GM18868 (cell line): Measurements from ENCODE around the gene KRTAP2-3.
"Not testable (repeated sequence)": the region's sequence is repeated elsewhere in the genome, so short reads cannot be mapped to it uniquely, and the experiment has no call there.

Experiments
- ATAC-seq: cut with Tn5 transposase; IDR thresholded peaks from one replicate; pipeline ENCODE4 v1.9.1; 2021; ENCODE audit warnings: mild to moderate bottlenecking, moderate library complexity; ENCODE audit not compliant: unreplicated experiment

KRTAP2-3 gene

DNA sequence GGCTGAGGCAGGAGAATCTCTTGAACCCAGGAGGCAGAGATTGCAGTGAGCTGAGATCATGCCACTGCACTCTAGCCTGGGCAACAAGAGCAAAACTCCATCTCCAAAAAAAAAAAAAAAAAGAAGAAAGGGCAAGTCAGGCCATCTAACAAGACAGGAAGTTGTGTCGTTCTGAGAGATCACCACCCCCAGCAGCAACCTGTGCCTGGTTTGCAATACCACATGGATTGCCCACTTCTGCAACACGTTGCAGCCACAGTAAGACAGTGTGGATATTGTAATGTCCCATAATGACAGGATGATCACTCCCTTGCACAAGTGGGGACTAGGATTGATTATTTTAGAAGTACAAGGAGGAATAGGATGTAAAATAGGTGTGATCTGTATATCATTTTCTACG is 9.1 kb upstream of the KRTAP2-3 start:
- ATAC-seq: no peak

DNA sequence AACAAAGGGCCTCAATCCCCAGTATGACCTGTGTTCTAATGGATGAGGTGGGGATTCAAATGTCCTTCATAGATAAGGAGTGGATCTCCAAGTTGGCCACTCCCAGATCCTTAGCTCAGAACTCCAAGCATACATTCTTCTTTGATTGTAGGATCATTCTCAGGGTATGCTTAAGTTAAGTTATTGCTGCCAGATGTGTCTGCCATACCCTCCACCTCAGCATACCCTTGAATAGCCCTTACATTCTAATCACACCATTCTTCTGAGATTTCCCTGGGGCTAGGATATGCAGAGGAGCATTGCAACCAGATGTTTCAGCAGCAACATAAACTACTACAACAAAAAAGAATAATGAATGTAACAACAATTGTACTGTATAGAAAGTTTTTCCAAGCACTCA is 7.4 kb upstream of the KRTAP2-3 start:
- no peak for ATAC-seq

DNA sequence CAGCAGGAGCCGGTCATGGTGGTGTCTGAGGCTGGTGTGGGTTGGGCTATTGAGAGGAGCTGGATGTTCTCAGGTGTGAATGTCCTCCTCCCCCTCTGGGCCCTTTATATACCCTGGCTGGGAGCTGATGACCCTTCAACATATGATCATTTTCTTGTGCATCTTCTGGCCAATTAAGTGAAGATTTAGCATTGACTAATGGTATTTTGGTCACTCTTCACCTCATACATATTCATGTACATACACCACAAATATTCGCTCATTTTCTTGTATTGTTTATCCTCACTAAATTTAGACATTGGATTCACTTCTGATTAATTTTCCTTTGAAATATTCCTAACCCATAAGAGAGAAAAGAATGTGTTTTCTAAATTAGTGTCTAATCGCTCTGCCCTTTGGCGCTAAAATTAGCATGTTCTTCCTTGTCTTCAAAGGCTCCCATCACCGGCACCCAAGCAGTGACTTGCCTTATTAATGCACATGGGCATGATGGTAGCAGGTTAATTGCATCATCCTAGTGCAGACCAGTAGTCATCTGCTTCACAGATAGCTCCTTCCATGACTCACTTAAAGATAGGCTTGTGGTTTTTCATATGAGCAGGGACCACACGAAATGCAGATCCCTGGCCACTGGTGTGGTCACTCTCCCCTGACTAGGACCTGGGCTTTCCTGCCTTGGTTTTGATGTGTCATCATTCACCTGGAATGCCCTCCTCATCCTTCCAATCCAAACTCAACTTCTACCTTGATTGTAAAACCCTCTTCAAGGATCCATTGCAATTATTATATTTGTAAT is 6.1 kb upstream of the KRTAP2-3 start, which contains the start of gene KRTAP2-4:
Gene KRTAP2-4, minus strand, starts transcription at position 51 of the 796 bp plus-strand sequence. Its CDS starts 34 bp downstream, at position 17.
- ATAC-seq: no peak

DNA sequence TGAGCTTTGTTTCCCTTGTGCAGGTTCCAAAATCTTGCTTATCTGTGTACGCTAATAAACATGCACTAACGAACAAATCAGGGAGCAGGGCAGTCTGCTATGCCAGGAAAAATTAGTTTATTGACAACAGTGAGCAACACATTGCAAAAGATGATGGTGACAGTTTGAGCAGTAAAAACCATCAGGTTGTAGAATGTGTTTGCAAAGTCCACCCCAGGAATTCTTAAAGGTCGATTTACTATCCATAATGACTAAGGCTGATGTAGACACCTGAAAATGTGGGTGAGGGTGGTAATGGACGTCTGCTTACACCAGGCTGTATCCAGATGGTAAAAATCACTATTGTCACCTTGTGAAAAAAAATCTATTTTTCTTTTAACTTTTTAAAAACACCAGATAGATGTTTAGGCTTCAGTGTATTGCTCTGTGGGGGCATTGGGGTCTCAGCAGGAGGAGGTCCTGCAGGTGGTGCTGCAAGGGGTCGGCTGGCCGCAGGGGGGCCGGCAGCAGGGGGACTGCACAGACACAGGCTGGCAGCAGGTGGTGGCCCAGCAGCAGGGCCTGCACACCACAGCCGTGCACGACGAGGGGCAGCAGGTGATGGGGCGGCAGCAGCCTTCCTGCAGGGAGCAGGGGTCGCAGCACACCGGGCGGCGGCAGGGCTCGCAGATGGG is 5.2 kb upstream of the KRTAP2-3 start:
- not testable (repeated sequence) for ATAC-seq

DNA sequence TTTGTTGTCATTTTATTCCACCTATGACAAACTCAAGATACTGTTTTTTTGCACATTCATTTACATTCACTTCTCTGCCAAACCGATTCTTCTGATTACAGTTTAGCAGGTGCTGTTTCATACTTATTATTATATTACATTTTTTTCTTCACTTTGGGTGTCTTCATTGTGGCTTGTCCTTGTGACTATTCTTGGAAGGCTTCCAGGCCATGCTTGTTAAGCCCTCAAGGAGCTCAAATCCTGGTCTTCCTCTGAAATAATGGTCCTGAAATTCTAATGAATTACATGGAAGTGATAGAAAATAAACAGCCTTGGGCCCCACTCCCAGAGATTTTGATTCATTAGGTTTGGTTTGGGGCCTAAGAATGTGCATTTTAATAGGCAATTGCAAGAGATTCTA is 4.4 kb upstream of the KRTAP2-3 start:
- ATAC-seq: no peak

DNA sequence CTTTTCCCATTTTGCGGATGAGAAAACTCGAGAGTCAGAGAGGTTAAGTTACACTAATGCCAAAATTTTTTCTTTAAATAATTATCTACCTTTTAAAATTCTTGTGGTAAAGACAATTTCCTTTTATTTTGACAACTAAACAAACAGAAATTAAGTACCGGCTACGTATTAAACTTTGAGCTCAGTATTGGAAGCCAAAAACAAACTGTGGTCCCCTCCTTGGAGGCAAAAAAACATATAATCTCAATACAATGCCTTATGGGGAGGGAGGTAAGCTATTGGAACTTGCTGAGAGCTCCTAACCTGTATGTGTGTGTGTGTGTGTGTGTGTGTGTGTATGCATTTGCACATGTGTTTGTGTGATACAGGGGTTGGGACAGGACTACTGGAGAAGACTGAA is 3.5 kb upstream of the KRTAP2-3 start:
- ATAC-seq: no peak

DNA sequence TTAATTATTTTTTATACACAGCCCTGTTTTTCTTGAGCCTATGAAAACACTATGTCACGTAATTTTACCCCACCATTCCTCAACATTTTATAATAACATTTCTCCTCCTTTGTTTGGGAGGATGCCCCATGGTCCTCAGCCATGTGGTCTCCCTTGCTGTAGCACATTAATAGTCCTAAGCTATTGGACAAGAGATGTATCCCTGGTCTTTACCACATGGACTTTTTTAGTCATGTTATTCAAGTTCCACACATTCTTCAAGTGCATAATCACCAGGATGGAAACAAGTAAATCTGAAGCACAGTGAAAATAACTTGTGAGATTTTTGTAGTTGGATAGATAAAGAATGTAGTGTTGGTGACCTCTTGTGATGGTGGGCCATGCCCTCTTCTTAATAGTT is 2.0 kb upstream of the KRTAP2-3 start:
- ATAC-seq: no peak

DNA sequence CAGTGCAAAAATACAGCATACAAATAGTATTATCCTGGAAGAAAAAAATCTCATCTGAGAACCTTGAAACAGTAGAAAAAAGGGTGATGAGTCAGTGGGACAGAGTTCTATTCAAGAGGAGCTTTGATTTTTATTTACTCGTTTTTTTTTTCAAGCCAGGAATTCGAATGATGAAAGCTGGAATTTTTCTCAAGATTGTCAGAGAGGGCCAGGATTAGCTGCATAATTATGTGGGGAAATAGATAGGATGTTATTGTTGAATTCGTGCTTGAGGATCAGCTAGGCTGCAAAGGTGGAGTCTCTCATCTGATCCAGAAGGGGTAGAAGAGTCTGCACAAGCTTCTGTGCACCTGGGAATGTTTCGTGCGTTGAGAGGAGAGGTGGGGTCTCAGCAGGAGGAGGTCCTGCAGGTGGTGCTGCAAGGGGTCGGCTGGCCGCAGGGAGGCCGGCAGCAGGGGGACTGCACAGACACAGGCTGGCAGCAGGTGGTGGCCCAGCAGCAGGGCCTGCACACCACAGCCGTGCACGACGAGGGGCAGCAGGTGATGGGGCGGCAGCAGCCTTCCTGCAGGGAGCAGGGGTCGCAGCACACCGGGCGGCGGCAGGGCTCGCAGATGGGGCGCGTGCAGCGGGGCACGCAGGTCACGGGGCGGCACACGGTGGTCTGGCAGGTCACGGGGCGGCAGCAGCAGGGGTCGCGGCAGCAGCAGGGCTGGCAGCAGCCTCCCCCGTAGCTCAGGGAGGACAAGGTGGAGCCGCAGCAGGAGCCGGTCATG is 450 bp downstream of the KRTAP2-3 start:
- ATAC-seq: not testable (repeated sequence)

DNA sequence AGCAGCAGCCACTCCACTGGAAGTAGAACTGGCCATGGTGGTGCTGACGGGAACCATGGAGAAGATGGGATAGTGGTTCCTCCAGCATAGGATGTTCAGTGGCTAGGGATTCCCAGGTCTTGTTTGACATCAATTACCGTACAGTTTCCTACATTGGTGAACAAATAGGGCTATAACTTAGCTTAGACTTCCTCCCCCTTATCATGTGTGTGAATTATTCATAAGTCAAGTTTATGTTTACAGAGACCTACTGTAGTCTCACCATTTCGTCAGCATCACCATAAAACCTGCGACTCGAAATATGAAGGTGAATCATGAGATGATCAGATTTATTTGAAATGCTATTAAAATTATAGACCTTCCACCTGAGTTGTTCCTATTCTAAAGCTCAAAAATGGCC is 1.2 kb downstream of the KRTAP2-3 start:
- ATAC-seq: no peak

DNA sequence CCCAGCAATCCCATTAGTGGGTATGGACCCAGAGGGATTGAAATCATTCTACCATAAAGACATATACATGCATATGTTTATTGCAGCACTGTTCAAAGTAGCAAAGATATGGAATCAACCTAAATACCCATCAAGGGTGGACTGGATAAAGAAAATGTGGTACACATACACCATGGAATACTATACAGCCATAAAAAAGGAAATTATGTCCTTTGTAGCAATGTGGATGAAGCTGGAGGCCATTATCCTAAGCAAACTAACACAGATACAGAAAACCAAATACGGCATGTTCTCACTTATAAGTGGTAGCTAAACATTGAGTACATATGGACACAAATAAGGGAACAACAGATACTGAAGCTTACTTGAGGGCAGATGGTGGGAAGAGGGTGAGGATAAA is 2.4 kb downstream of the KRTAP2-3 start:
- ATAC-seq: no peak

DNA sequence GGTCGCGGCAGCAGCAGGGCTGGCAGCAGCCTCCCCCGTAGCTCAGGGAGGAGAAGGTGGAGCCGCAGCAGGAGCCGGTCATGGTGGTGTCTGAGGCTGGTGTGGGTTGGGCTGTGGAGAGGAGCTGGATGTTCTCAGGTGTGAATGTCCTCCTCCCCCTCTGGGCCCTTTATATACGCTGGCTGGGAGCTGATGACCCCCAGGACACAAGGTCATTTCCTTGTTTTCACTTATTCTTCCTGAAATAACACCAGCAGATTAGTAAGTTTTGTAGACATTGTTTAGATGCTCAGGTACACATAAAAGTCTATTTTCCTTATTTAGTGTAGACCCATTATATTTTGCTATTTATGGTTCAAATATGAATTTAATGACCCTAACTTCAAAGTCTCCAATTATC is 4.8 kb downstream of the KRTAP2-3 start, which contains the start of gene KRTAP2-2:
Gene KRTAP2-2, minus strand, starts transcription at position 101 of the 400 bp plus-strand sequence. Its CDS starts 19 bp downstream, at position 82.
- not testable (repeated sequence) for ATAC-seq

DNA sequence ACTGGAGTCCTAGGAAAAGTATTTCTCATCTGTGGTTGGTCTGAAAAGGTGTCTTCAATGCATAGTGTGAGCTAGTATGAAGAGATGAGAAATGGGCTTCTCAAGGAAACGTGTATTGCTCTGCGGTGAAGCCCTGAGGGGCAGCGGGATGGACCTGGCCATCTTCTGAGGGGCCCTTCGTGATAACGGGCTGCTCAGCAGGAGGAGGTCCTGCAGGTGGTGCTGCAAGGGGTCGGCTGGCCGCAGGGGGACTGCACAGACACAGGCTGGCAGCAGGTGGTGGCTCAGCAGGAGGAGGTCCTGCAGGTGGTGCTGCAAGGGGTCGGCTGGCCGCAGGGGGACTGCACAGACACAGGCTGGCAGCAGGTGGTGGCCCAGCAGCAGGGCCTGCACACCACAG is 5.4 kb downstream of the KRTAP2-3 start:
- not testable (repeated sequence) for ATAC-seq

DNA sequence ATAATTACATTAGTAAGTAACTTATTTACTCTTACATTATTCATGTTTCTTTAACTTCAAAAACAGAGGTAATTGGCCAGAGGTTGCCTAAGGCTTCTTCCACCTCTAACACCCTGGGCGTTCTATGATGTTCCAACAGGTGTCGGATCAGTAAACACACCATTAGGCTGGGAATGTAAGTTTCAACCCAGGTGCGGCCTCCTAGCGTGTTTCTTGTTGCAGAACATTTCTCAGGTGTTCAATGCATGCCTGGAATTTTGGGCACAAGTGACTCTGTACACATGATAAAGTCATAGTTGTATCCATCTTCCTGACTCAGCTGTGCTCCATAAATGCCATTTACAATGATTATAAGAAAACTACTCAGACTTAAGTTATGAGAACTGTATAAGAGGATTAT is 5.9 kb downstream of the KRTAP2-3 start:
- no peak for ATAC-seq

DNA sequence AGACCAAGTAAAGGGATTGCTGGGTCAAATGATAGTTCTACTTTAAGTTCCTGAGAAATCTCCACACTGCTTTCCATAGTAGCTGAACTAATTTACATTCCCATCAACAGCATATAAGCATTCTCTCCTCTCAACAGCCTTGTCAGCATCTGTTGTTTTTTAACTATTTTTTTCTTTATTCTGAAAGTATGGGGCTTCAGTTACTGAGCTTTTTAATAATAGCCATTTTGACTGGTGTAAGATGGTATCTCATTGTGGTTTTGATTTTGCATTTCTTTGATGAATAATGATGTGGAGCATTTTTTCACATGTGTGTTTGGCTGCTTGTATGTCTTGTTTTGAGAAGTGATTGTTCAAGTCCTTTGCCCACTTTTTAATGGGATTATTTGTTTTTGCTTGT is 7.3 kb downstream of the KRTAP2-3 start:
- no peak for ATAC-seq

DNA sequence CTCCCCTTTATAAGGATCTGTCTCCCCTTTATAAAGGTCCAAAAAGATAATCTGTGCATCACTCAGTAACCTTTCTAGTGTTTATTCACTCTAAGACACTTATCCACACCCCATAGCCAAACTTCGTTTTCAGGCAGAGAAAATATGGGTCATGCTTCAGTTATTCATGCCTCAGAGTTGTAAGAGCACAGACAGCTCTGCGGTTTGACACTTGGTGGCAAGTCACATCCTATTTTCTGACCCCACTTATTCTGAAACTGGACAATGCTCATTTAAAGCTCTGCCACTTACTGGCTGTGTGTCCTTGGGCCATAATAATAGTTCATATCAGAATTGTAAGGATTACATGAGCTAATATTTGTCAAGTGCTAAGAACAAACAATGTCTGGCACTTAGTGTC is 10.8 kb downstream of the KRTAP2-3 start:
- ATAC-seq: no peak

DNA sequence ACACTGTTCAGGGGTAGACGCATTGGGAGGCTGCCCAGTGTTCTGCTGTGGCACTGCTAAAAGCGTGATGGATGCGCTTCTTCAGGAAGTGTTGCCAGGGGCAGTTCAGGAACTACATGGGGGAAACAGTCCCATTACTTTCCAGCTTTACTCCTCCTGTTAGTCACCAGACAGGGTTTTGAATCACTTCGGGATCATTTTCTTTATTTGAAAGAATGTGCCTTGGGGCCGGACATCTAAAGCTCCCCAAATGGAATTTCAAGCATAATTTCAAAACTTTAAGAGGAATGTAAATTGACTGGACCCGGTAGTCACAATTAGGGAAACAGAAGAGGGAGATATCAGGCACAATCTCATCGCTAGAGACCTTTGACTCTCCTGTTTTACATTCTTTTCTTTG is 11.5 kb downstream of the KRTAP2-3 start:
- no peak for ATAC-seq

DNA sequence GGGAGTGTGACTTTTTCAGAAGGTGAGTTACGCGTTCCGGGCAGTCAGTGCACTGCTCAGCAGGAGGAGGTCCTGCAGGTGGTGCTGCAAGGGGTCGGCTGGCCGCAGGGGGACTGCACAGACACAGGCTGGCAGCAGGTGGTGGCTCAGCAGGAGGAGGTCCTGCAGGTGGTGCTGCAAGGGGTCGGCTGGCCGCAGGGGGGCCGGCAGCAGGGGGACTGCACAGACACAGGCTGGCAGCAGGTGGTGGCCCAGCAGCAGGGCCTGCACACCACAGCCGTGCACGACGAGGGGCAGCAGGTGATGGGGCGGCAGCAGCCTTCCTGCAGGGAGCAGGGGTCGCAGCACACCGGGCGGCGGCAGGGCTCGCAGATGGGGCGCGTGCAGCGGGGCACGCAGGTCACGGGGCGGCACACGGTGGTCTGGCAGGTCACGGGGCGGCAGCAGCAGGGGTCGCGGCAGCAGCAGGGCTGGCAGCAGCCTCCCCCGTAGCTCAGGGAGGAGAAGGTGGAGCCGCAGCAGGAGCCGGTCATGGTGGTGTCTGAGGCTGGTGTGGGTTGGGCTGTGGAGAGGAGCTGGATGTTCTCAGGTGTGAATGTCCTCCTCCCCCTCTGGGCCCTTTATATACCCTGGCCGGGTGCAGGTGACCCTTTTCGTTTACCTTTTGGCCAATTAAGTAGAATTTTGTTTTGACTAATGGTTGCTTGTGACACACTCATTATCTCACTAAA is 13.0 kb downstream of the KRTAP2-3 start, which contains the start of gene KRTAP2-1:
Gene KRTAP2-1, minus strand, starts transcription at position 582 of the 731 bp plus-strand sequence. Its CDS starts 49 bp downstream, at position 533.
- ATAC-seq: not testable (repeated sequence)

DNA sequence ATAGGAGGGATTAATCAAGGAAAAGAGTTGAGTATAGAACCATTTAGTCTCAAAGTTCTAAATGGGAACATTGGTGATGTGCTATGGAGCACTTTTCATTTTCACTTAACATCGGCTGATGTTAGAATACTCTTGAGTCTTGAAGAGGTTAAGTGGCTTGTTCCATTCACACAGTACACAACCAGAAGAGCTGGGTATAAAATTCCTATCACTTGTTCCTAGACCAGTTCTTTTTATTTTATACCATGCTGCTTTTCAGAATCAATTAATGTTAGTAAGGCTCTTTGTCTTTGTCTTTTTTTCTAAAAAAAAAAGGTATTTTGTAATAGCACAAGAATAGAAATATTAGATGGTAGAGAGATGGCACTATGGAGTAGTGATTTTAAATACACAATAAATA is 17.0 kb downstream of the KRTAP2-3 start:
- ATAC-seq: no peak

DNA sequence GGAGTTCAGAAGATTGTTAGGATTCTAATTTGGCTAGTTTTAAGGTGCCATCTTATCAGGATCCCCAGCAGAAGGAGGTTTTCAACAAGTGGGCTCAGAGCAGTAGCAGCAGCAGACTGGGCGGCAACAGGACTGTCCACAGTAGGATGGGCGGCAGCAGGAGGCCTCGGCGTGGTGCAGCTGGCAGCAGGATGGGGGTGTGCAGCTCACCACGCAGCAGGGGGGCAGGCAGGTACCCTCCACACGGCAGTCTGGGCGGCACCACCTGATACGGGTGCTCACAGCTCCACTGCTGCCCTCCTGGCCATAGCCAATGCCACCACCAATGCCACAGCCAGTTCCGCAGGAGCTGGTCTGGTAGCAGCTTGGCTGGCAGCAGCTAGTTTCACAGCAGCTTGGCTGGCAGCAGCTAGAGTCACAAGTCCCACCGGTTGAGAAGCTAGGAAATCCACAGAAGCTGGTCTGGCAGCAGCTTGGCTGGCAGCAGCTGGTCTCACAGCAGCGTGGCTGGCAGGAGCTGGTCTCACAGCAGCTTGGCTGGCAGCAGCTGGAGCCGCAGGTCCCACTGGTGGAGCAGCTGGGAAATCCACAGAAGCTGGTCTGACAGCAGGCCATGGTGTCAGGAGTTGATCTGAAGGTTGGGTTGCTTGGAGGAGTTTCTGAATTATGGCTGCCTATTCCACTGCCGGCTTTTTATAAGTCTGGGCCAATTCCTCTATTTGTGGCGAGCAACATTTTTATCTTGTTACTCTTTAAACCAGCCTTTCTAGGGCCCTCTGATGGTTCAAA is 18.9 kb downstream of the KRTAP2-3 start, which contains the start of gene KRTAP1-1:
Gene KRTAP1-1, minus strand, starts transcription at position 668 of the 789 bp plus-strand sequence. Its CDS starts 53 bp downstream, at position 615.
- not testable (repeated sequence) for ATAC-seq
